Mucosa of gallbladder (tissue), 1 donor: Measurements from ENCODE around the gene STAB1. TPM values are rescaled to one million over a fixed set of nuclear protein-coding genes. Genes with fewer than 3 reads are reported as not detected.

Experiments
- DNase-seq: peaks from one replicate; pipeline ENCODE4 v3.0.0-alpha.2; 2020; ENCODE audit warnings: low spot score
- total RNA-seq: library from RNA; stranded (reverse); gene quantifications from one replicate; pipeline ENCODE4 v1.2.1, GENCODE V29; 2021
- donor health status: DM: no; HTN: no; CAD: no.

STAB1 gene
- total RNA-seq, 1 donor from 2014 or later = 222 TPM

DNA sequence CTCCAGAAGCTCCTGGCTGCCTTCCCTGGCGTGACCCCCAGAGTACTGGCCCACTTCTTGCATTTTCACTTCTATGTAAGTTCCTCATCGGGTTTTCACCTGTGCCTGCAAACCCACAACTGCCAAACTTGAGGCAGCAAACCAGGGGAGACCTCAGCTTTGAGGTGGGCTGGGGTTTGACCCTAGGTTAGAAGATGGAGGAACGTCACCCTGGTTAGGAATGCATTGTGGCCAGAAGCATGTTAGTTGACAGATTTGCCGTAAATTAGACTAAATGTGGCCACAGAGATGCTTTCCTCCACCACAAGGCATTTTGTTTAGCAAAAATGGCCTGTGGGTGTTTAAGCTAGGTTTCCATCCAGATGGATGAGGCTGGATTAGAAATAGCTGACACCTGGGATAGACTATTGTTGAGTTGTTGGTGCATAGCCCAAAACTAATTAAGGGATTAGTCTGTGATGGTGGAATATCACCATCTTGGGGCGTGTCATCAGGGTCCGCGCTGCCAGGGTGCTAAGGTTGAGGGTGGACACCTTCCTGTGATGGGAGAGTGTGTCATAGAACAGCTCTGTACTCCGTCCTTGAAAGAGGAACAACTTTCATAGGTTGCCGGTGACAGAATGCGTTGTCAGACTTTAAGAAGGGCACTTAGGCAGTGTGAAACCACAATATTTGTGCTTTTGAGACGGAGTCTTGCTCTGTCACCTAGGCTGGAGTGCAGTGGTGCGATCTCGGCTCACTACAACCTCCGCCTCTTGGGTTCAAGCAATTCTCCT lies 36.2 kb upstream of the STAB1 start:
- no peak for DNase-seq

DNA sequence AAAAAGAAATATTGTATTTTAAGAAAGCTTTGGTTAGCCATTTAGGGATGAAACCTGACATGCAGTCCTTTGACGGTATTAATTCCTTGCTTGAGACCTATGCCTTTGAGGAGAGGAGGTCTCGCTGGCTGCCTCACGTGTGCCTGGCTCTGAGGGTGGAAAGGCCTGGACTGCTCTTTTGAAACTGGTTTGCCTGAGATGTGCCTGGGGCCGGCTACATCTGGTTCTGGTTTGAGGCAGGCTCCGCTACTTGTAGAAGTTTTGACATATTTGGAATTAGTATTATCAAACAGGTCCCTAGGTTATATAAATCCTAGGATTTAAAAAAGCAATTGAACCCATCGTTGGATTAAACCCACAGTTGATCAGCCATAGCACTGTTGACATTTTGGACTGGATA lies 33.3 kb upstream of the STAB1 start:
- DNase-seq = no peak

DNA sequence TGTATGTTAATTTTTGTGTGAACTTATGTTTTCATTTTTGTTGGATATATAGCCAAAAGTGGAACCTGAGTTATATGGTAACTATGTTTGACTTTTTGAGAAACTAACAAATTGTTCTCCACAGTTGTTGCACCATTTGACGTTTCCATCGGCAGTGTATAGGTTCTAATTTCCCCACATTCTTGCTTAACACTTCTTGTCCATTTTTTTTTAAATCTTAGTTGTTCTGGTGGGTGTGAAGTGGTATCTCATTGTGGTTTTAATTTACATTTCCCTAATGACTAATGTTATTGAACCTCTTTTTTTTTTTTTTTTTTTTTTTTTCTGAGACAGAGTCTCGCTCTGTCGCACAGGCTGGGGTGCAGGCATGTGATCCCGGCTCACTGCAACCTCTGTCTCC lies 31.7 kb upstream of the STAB1 start:
- DNase-seq = no peak

DNA sequence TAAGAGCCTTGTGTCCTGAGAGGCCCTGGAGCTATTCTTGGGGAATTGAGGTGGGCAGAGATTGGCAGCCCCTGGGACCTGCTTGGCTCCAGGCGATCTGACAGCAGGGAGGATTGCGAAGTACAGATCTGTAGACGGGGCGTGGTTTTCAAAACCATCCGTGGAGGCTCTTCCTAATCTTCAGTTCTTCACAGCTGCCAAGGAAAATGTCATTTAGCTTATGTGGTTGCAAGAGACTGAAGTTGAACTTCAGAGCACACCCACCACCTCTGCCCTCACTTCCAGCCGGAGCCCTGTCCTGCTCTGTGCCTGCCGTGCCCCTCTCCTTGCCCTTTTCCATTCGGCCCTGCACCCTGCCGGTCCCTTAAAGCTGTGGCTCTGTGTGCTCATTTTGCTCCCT lies 26.8 kb upstream of the STAB1 start:
- DNase-seq = no peak

DNA sequence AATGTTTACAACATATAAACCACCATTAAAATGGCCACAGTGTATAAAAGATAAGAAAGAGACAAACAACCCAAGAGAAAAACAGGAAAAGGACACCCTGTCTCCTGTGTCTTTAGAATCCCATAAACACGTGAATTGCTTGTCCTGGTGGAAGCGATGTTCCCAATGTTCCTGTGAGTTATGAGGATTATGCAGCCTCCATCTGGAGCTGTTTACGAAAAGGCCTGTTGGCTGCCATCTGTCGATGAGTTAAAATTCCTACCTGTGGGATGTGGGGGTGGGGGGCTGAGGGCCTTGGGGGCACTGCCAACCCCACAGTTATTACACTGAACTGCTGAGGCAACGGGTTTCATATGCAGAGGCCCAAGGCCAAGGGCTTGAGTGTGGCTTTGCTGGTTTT lies 26.1 kb upstream of the STAB1 start:
- DNase-seq = no peak

DNA sequence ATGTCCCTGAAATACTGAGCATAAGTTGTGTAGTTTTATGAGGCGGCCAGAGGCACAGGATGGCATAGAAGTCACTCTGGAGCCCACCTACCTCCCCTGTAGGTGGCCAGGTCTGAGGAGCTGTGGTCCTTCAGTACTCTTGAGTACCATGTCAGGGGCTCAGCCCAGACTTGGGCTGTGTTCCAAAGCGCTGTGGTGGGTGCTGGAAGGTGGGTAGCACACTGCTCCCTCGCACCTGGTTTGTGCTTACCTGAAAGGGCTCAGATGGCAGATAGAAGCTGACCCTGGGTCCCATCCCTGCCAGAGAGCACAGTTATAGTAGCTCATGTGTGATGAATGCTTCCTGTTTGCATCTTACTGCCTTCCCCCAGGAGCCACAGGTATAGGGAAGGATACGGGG lies 24.2 kb upstream of the STAB1 start:
- DNase-seq = no peak

DNA sequence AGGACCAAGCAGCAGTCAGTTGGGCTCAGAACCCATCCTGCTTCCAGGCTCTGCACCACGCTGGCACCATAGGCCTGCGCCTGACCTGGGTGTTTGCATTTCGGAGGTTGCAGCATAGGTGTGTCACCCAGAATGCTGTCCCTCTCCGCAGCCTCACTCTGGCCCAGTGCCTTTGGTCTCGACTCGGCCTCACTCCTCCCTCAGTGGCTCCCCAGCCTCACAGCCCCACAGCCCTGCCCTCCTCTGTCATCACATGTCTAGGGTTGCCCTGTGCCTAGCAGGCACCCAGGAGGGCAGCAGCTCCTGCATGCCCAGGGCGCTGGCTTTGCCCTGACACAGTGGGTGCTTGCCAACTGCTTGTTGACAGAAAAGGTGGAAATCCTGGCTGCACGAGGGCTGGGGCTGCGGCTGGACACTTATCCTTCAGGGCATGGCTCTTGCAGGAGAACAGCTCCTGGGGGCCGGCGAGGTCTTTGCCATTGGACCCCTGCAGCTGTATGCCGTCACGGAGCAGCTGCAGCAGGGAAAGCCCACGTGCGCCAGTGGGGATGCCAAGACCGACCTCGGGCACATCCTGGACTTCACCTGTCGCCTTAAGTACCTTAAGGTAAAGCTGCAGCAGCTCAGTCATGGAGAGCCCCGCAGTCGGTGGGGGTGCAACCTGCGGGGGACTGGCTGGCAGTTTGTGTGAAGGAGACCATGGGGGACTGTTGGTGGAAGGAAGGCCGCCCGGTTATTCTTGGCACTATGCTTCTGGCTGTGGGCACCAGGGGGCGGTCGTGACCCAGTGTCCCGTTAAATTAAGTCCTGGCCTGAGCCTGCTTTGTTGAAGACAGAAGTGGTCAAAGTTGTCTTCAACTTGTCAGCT lies 23.5 kb upstream of the STAB1 start:
- peak; percentile 60 for DNase-seq

DNA sequence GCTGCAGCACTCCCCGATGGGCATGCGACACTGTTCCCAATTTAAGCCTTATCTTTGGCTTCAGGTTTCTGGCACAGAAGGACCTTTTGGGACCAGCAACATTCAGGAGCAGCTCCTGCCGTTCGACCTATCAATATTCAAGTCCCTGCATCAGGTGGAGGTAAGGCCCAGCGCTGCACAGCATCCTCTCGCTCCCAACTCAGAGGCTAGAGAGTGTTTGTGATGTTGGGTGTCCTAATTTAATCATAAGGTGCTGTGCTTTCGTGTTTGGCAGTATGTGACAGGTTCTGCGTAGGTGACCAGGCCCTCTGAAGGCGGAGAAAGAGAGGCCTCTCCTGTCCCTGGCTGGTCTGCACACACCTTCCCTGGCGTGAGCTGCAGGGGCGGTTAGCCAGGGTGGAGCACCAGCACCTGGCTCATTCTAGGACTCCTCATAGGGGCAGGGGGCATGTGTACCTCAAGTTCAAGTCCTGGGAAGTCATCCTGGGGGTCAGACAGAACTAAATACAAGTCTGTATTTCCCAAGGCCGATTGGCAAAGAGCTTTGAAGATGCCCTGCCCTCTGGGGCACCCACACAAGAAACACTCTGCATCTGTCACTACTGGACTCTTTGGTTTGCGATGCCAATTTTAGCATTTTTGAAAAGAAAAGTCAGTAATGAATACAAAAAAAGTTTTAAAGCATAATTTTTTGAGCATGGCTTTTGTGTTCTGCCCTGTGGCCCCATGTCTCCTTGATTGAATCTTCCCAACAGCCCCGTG lies 22.7 kb upstream of the STAB1 start:
- no peak for DNase-seq

DNA sequence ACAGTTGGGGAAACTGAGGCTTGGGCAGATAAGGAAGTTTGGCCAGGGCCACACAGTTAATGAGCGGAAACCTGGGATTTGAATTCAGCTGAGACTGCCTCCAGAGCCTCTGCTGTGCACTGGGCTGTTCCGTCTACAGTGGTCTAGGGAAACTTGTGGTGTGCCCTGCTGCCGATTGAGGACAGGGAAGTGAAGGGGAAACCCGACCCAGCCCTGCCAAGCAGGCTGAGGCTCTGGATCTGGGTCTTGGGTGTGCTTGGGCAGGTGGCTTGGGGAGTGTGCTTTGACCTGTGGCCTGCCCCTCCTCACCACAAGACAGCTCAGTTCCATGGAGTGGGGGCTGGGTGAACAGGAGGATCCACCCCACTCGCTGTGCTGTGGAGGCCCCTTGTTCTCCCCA lies 22.1 kb upstream of the STAB1 start:
- no peak for DNase-seq

DNA sequence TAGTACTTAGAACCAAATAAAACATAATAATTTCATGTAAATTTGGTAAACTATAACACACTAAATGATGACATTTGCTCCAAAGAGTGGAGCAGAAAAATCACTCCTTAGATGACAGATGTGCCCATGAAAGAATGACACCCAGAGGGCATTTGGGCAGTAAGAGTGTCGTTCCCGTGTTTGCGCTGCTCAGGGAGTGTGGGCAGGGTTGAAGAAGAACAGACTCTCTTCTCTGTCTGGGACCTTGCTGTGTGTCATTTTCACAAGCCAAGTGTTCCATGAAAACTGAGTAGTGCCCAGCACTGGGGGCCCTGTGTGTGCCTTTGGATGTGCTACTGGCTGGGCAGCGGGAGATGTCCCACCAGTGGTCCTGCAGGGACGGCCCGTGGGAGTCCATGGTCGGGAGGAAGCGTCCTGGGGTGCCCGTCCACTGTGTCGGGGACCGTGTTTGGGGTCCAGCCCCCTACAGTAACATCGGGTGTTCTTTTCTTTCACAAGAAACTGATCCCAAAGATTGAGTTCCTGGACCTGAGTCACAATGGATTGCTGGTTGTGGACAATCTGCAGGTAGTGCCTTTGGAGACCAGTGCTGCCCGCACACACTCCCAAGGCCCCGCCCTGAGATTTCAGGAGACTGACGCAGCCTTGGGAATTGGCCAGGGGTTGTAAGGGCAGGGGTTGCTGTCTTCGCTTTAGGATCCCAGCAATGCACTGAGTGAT lies 17.9 kb upstream of the STAB1 start:
- no peak for DNase-seq

DNA sequence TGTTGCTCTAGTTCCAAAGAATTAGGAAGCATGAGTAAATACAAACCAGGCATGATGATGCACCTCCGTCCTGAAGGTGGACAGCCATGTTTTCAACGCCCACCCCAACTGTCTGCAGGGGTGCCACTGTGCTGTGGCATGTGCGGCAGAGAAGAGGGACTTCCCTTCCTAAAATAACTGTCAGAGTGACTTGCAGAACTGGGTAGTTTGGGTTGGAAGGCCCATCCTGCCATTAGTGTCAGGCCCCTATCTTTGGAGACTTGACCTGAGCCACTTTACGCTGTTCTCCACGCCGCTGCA lies 17.4 kb upstream of the STAB1 start:
- DNase-seq = no peak

DNA sequence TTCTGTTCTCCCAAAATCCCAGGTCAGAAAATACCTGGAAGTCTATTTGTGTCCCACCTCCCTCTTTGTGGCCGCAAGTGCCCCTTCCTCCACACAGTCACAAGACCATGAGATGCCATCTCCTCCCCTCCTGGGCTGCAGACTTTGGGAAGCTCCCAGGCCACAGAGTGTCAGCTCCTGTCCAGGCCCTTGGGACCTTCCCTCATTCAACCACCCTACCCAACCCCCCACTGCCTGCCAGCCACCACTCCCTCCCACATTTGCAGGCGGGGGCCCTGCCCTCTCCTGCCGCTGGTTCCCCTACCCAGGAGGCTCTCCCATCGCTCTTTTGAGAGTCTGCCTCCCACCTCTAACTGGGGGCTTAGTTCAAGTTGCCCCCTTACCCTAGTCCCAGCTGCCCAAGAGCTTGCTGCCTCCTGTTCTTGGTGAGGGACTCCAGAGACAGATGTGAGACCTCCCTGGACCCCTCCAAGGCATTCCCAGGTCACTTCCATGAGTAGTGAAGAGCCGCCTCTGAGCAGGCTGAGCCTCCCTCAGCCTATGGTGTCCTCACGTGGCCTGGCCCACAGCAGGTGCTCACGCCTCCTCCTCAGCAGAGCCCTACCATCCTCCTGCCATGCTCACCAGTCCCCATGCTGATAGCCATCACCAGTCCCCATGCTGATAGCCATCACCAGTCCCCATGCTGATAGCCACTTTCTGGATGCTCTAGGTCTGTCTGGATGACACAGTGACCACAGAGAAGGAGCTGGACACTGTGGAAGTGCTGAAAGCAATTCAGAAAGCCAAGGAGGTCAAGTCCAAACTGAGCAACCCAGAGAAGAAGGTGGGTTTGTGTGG lies 15.9 kb upstream of the STAB1 start:
- no peak for DNase-seq

DNA sequence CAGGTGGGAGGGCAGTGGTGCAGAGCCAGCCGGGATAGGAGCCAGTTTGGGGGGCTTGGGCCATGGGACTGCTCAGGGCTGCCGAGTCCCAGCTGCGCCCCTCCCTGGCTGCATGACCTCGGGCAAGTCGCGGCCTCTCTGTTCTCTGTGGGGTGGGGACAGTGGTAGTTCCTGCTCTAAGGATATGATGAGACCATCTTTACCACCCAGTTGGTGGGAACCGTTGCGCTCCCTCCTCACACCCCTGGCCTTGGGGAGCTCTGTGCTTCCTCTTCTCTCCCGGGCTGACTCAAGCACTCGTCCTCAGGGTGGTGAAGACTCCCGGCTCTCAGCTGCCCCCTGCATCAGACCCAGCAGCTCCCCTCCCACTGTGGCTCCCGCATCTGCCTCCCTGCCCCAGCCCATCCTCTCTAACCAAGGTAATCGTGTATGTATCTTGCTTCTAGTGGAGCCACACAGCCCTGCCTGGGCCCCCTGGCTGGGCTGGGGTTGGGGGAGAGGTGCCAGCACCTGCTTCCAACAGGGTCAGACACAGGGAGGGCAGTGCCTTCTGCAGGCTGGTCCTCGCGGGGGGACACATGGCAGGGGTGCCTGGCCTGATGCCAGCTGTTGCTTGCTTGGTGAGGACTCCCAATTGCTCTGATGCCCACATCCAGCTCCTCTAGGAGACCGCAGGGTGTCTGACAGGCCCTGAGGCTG lies 15.1 kb upstream of the STAB1 start:
- DNase-seq = no peak

DNA sequence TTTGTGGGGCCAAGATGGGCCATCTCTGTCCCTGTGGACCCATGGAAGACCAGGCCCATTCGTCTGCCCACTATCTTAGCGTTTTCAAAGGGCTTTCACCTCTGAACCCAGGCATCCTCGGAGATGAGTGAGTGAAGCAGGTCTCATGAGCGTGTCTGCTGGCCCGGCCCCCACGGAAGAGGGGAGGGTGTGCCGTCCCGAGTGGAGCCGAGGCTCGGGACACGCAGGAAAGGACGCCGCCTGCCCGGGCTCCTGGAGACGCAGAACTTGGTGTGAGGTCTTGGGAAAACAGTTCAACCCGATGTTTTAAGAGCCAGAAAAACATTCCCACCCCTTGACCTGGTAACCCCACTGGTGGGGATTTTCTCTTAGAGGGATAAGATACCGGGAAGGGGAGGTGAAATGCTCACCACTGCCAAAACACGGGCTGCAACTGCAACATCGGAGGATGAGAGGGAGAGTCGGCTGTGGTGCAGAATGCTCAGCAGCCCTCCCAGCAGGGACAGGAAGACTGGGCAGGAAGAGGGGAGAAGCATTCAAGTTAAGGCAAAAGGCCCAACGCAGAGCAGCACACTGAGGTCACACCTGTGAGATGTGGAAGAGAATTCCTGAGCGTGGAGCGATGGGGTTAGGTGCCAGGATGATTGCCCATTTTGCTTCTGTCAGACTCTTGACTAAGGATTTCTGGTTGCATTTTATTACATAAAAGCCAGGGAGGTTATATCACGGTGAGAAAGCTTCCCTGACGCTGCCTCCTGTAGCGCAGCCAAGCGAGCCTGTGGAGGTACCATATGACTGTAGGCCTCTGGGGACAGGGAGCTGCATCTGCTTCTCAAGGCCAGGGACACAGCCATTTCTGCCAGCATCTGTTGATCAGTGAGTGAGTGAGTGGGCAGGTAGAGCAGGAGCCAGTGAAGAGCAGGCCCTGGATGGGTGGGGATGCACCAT lies 14.1 kb upstream of the STAB1 start:
- no peak for DNase-seq

DNA sequence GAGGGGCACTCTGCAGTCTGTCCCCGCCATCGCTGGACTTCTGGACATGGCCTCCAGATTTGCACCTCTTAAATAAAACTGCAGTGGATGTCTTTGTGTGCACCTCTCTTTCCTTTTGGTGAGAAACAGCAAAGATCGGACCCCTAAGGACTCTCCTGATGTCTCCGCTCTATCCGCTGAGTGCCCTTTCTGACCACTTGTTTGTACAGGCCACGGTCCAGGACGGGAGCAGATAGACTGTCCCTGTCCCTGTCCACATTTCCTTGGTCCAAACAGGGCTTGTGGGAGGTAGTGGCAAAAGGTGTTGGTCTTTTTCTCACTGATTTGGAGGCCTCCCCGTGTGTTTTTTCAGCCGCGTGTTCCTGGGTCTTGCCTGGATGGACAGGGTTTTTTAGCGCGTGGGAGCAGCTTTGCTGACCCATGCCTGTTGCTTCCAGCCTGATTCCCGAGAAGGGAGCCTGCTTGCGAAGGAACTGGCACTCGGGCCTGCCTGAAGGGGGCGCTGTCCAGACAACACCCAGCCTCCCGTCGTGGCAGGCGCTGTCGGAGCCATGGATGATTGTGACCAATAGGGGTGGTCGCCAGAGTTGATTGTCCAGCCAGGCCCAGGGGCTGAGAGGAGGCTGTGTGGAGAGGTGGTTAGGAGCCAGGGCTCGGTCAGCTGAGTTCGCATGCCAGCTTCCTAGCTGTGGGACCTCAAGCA lies 13.2 kb upstream of the STAB1 start:
- no peak for DNase-seq

DNA sequence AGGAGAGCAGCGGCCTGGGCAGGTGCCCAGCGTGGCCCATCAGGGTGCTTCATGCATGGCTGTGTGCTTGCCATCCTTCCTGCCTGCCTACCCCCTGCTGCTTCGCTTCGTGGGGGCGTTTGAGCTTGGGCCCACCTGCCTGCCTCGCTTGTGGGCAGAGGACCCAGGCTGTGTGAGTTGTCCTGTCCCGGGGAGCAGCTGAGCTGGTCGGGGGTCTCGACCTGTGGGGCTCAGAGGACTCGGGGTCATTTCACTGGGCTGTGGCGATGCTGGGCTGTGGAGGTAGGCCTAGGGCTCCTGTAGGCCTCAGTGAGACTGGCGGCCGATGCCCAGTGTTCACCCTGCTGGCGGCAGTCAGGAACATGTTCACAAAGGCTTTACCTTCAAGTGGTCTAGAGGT lies 12.1 kb upstream of the STAB1 start:
- no peak for DNase-seq

DNA sequence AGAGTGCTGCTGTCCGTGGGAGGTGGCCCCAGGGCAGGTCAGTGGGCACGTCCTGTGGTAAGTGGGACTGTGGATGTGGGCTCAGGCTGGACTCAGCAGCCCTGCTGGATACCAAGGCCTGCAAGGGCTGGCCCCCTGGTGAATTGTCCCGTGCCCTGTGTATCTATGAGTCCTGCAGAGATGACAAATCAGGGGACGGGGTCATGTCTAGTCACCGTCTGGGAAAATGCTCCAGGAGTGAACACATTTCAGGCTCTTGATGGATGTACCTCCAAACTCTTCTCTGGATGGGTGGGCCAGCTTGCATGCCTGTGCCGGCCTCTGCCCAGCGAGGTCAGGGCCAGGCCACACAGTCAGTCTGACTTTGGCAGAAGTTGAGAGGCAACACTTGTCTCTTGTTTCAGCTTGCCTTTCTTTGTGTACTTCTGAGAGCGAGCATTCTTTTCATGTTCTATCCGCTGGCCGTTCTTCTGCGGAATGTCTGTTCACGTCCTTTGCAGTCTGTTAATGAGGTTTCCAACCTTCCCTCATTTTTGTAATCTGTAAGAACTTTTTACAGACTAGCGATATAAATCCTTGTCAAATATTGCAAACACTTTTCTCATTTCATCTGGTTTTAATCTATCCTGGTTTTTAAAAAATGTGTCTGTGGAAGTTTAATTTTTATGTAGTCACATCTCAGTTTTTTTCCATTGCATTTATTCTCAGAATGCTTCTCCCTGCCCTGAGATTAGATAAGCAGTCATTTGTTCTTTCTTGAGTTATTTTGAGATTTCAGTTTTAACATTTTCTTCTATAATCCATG lies 11.4 kb upstream of the STAB1 start:
- DNase-seq = no peak
